GM06990 (cell line): Measurements from ENCODE around the gene ANTXR1.

Experiments
- DNase-seq: peaks from one replicate; pipeline ENCODE4 v3.0.0-alpha.2; 2011; ENCODE audit not compliant: insufficient read length; ENCODE audit errors: extremely low read depth
- H3K27me3 ChIP-seq: replicated peaks from 2 replicates; pipeline ENCODE4 v1.6.0; 2011; ENCODE audit warnings: low read length; ENCODE audit not compliant: control insufficient read depth, insufficient read depth
- H3K36me3 ChIP-seq: 2 replicates; pipeline ENCODE4 v1.5.1; 2011; ENCODE audit warnings: low read length; ENCODE audit not compliant: control insufficient read depth, insufficient read depth
- H3K4me3 ChIP-seq: replicated peaks from 2 replicates; pipeline ENCODE4 v1.5.1; 2011; ENCODE audit warnings: low read depth, mild to moderate bottlenecking, control low read depth, low read length
- CTCF ChIP-seq: IDR thresholded peaks from 2 replicates; pipeline ENCODE4 v1.5.1; 2011; ENCODE audit warnings: low read length, control low read depth, mild to moderate bottlenecking, inconsistent platforms; ENCODE audit not compliant: insufficient read depth, poor library complexity, severe bottlenecking

The ANTXR1 gene

GRCh38 chr2:69057660-69058059 lies 44.7 kb downstream of the ANTXR1 start:
- no peak overlapping the region for H3K4me3 ChIP-seq
- no peaks in the 10 kb centered on the region; the same call in none of the 2 replicates for H3K27me3 ChIP-seq
- DNase-seq = no peak
- no peak for TF ChIP-seq CTCF
- H3K36me3 ChIP-seq = no peaks in the 10 kb centered on the region

- H3K27me3 ChIP-seq = no peaks in the 10 kb centered on the region; the same call in none of the 2 replicates
- no peak for DNase-seq
- H3K36me3 ChIP-seq = no peaks in the 10 kb centered on the region
- no peak overlapping the region for H3K4me3 ChIP-seq
- TF ChIP-seq CTCF = no peak
These were observed 46.8 kb downstream of the ANTXR1 start for GRCh38 chr2:69059731-69060290.

- no peak for TF ChIP-seq CTCF
- Histone ChIP-seq H3K27me3 (no peaks in the 10 kb centered on the region; the same call in none of the 2 replicates), H3K4me3 (no peak overlapping the region), H3K36me3 (no peaks in the 10 kb centered on the region)
- no peak for DNase-seq
These were observed 48.0 kb downstream of the ANTXR1 start for GRCh38 chr2:69060938-69061501.

GRCh38 chr2:69061525-69061924 lies 48.5 kb downstream of the ANTXR1 start:
- Histone ChIP-seq H3K27me3 (no peaks in the 10 kb centered on the region; the same call in none of the 2 replicates), H3K36me3 (no peaks in the 10 kb centered on the region), H3K4me3 (no peak overlapping the region)
- TF ChIP-seq CTCF = no peak
- DNase-seq = no peak

- Histone ChIP-seq H3K27me3 (no peaks in the 10 kb centered on the region; the same call in none of the 2 replicates), H3K36me3 (no peaks in the 10 kb centered on the region), H3K4me3 (no peak overlapping the region)
- no peak for DNase-seq
- TF ChIP-seq CTCF = no peak
These were observed 49.5 kb downstream of the ANTXR1 start for GRCh38 chr2:69062307-69062962.
